Sciatic nerve (tissue), 2 donors: ENCODE results near the gene PPP1CC. TPM values are rescaled to one million over a fixed set of nuclear protein-coding genes. Genes with fewer than 3 reads are reported as not detected.
"Not testable (repeated sequence)": the region's sequence is repeated elsewhere in the genome, so short reads cannot be mapped to it uniquely, and the experiment has no call there.

Experiments used
- ATAC-seq: fragments of 200-7000 bp; cut with Tn5 transposase; one replicate; pipeline ENCODE4 v1.9.1; 2020; ENCODE audit warnings: mild to moderate bottlenecking, moderate library complexity
- DNase-seq: peaks from one replicate; pipeline ENCODE4 v3.0.0-alpha.2; 2020; ENCODE audit warnings: low spot score
- intact Hi-C: fragments of 100-400 bp; cut with DNase I; formaldehyde crosslinking; loops from one replicate; pipeline ENCODE4 v1.14.2; 2022
- total RNA-seq: library from RNA; stranded (reverse); fragmentation: NEBNext Ultra II Directional; extraction: Animal tissue kit (Norgen Biotek cat#: 25700); gene quantifications from one replicate; pipeline ENCODE4 v1.2.1, GENCODE V29; 2021
- donor health status: DM: no; HTN: no; CAD: no.
- donor health status: DM: no; HTN: no; CAD: no.

Gene PPP1CC
- total RNA-seq = 111 TPM

- DNase-seq = peak; percentile 95
- intact Hi-C loops = loop anchor here (5.0 kb wide), 1 partner anchor 714 kb away; no protein-coding TSS in a partner anchor
- peak; percentile 97 for ATAC-seq
Observed at GRCh38 chr12:110742718-110743570, at the start of gene PPP1CC. TSS of gene PPP1CC (minus strand) at chr12:110742891. CDS start at chr12:110742707, 184 bp downstream.

GRCh38 chr12:110791589-110791988, 48.9 kb upstream of the PPP1CC start:
- ATAC-seq (no peak), DNase-seq (no peak)
- intact Hi-C loops = no loop called here

GRCh38 chr12:110790301-110790700, 47.6 kb upstream of the PPP1CC start:
- intact Hi-C loops = no loop called here
- DNase-seq (no peak), ATAC-seq (peak; percentile 62)

GRCh38 chr12:110786012-110786411, 43.3 kb upstream of the PPP1CC start:
- intact Hi-C loops = no loop called here
- ATAC-seq (no peak), DNase-seq (no peak)

GRCh38 chr12:110785240-110785639, 42.5 kb upstream of the PPP1CC start:
- DNase-seq = no peak
- intact Hi-C loops = no loop called here
- no peak for ATAC-seq

- DNase-seq (no peak), ATAC-seq (no peak)
- intact Hi-C loops = no loop called here
Observed at GRCh38 chr12:110782922-110783321, 40.2 kb upstream of the PPP1CC start.

GRCh38 chr12:110782094-110782493, 39.4 kb upstream of the PPP1CC start:
- DNase-seq (no peak), ATAC-seq (no peak)
- intact Hi-C loops = no loop called here

GRCh38 chr12:110780448-110780847, 37.8 kb upstream of the PPP1CC start:
- intact Hi-C loops = no loop called here
- no peak for DNase-seq
- ATAC-seq = no peak

GRCh38 chr12:110778833-110779577, 36.3 kb upstream of the PPP1CC start:
- no peak for DNase-seq
- no peak for ATAC-seq
- intact Hi-C loops = no loop called here

GRCh38 chr12:110776410-110776809, 33.7 kb upstream of the PPP1CC start:
- no peak for ATAC-seq
- intact Hi-C loops = no loop called here
- no peak for DNase-seq

- intact Hi-C loops = no loop called here
- ATAC-seq = no peak
Observed at GRCh38 chr12:110775997-110776396, 33.3 kb upstream of the PPP1CC start.

GRCh38 chr12:110774824-110775223, 32.1 kb upstream of the PPP1CC start:
- no peak for ATAC-seq
- no peak for DNase-seq
- intact Hi-C loops = no loop called here

More at GRCh38 chr12:110775997-110776396, 33.3 kb upstream of the PPP1CC start:
- DNase-seq = no peak

GRCh38 chr12:110768960-110769359, 26.3 kb upstream of the PPP1CC start:
- ATAC-seq = no peak
- intact Hi-C loops = no loop called here
- no peak for DNase-seq

GRCh38 chr12:110767863-110768262, 25.2 kb upstream of the PPP1CC start:
- DNase-seq = no peak
- ATAC-seq = no peak
- intact Hi-C loops = no loop called here

GRCh38 chr12:110766311-110767154, 23.8 kb upstream of the PPP1CC start:
- intact Hi-C loops = no loop called here
- DNase-seq = no peak
- ATAC-seq = no peak

GRCh38 chr12:110765572-110765971, 22.9 kb upstream of the PPP1CC start:
- intact Hi-C loops, ATAC-seq, DNase-seq: not testable (repeated sequence)

- ATAC-seq = no peak
- intact Hi-C loops = no loop called here
- DNase-seq = no peak
Observed at GRCh38 chr12:110765111-110765510, 22.4 kb upstream of the PPP1CC start.

- intact Hi-C loops = no loop called here
- no peak for ATAC-seq
- DNase-seq = no peak
Observed at GRCh38 chr12:110763583-110763982, 20.9 kb upstream of the PPP1CC start.

GRCh38 chr12:110762891-110763290, 20.2 kb upstream of the PPP1CC start:
- DNase-seq (no peak), ATAC-seq (no peak)
- intact Hi-C loops = no loop called here
